Sigmoid colon (tissue), 7 donors: Measurements from ENCODE around the gene CHRNA1. TPM values are rescaled to one million over a fixed set of nuclear protein-coding genes. Genes with fewer than 3 reads are reported as not detected.

Experiments
- DNase-seq: peaks from one replicate; pipeline ENCODE4 v3.0.0-alpha.2; 2019
- H3K27ac ChIP-seq, 4 donors: fragments of 200-600 bp; sonication (generic); one replicate each; pipeline ENCODE4 v1.5.1; 2016 to 2019; ENCODE audit warnings: mild to moderate bottlenecking in 1 of 4
- H3K27me3 ChIP-seq, 3 donors: fragments of 200-600 bp; sonication (generic); one replicate each; pipeline ENCODE4 v1.5.1; 2019; ENCODE audit warnings: mild to moderate bottlenecking in 1 of 3
- H3K36me3 ChIP-seq, 4 donors: fragments of 200-600 bp; sonication (generic); one replicate each; pipeline ENCODE4 v1.5.1; 2016 to 2019
- H3K4me1 ChIP-seq, 4 donors: fragments of 200-600 bp; sonication (generic); one replicate each; pipeline ENCODE4 v1.5.1; 2017 to 2019
- H3K4me3 ChIP-seq, 4 donors: fragments of 200-600 bp; sonication (generic); one replicate each; pipeline ENCODE4 v1.5.1; 2017 to 2019; ENCODE audit warnings: mild to moderate bottlenecking in 2 of 4, moderate library complexity in 1 of 4
- H3K9me3 ChIP-seq, 4 donors: fragments of 200-600 bp in 3 of 4; sonication (generic) in 3 of 4; one replicate each; pipeline versions ENCODE4 v1.5.1 to v1.6.1; 2013 to 2019
- EP300 ChIP-seq, 4 donors: sonication (generic); formaldehyde crosslinking; IDR thresholded peaks; one replicate each; pipeline ENCODE4 v1.6.1; 2017; ENCODE audit warnings: antibody characterized with exemption in 4 of 4
- POLR2A ChIP-seq, 2 donors: fragments of 450-650 bp; IDR thresholded peaks; one replicate each; pipeline ENCODE4 v1.6.1; 2016; ENCODE audit warnings: antibody characterized with exemption in 2 of 2, mild to moderate bottlenecking in 2 of 2, moderate library complexity in 2 of 2
- POLR2AphosphoS5 ChIP-seq, 4 donors: sonication (generic); formaldehyde crosslinking; IDR thresholded peaks; one replicate each; pipeline ENCODE4 v1.6.1; 2017; ENCODE audit warnings: antibody characterized with exemption in 4 of 4
- WGBS, 2 donors: extraction: QIAGEN DNeasy Blood & Tissue Kit; methylation state at CpG; one replicate each; pipeline ENCODE4 v1.1.7; 2013; 5-methylcytosine and 5-hydroxymethylcytosine counted together
- intact Hi-C: fragments of 100-400 bp; cut with DNase I; formaldehyde crosslinking; loops from one replicate; pipeline ENCODE4 v1.15.1; 2023
- polyA plus RNA-seq, 3 donors: library from polyadenylated mRNA; stranded (reverse); fragments of 200-250 nt; gene quantifications; one replicate each; pipeline ENCODE4 v1.2.3, GENCODE V29; 2013
- total RNA-seq, 4 donors: library from RNA; depleted of rRNA; stranded (reverse); fragments of >200 nt; gene quantifications; one replicate each; pipeline ENCODE4 v1.1.0, GENCODE V29; 2016
- TF ChIP-seq, protein P1 (sequence below), 4 experiments: fragments of 450-650 bp in 3 of 4; fragments of 200-600 bp in 1 of 4; IDR thresholded peaks; one replicate each; pipeline ENCODE4 v1.5.1; 2016 to 2019; ENCODE audit warnings: antibody characterized with exemption in 4 of 4, mild to moderate bottlenecking in 3 of 4, moderate library complexity in 2 of 4
- donor health status: healthy with polysubstance abuse.
- donor health status: Bipolar disorder and iron deficiency.
- donor health status: healthy.

Gene CHRNA1
- total and polyA plus RNA-seq, 7 donors, result 0.32 to 2.1 (median 1.2) TPM; not detected in 4

DNA sequence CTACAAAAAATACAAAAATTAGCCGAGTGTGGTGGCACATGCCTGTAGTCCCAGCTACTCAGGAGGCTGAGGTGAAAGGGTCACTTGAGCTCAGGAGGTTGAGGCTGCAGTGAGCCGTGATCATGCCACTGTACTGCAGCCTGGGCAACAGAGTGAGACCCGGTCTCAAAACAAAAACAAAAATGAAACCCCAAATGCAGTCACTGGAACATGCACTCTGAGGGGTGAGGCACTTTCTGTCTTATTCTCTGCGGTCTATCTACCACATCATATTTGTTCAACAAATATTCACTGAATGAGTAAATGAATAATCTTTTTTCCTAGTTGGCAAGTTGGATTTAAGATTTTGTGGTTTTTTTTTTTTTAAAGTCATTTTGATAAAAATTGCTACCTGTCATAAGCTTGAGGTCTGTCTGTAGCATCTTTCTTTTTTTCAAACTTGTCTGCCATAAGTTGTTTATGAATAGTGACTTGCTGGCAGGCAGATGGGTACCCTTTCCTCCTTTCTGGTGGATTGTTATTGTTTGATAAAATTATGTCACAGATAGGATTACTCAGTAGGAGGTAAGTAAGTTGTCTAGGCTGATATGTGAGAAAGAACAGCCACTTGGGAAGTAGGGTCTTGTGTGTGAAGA is 11.8 kb downstream of the CHRNA1 start:
- no peak for DNase-seq
- intact Hi-C loops, result no loop called here
- TF ChIP-seq POLR2AphosphoS5 (IDR thresholded peaks at IDR 0.05) (no peak), EP300 (IDR thresholded peaks at IDR 0.05) (no peak), POLR2A (IDR thresholded peaks at IDR 0.05) (no peak)
- TF ChIP-seq, protein P1, sequence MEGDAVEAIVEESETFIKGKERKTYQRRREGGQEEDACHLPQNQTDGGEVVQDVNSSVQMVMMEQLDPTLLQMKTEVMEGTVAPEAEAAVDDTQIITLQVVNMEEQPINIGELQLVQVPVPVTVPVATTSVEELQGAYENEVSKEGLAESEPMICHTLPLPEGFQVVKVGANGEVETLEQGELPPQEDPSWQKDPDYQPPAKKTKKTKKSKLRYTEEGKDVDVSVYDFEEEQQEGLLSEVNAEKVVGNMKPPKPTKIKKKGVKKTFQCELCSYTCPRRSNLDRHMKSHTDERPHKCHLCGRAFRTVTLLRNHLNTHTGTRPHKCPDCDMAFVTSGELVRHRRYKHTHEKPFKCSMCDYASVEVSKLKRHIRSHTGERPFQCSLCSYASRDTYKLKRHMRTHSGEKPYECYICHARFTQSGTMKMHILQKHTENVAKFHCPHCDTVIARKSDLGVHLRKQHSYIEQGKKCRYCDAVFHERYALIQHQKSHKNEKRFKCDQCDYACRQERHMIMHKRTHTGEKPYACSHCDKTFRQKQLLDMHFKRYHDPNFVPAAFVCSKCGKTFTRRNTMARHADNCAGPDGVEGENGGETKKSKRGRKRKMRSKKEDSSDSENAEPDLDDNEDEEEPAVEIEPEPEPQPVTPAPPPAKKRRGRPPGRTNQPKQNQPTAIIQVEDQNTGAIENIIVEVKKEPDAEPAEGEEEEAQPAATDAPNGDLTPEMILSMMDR (IDR thresholded peaks at IDR 0.05), result no peak

DNA sequence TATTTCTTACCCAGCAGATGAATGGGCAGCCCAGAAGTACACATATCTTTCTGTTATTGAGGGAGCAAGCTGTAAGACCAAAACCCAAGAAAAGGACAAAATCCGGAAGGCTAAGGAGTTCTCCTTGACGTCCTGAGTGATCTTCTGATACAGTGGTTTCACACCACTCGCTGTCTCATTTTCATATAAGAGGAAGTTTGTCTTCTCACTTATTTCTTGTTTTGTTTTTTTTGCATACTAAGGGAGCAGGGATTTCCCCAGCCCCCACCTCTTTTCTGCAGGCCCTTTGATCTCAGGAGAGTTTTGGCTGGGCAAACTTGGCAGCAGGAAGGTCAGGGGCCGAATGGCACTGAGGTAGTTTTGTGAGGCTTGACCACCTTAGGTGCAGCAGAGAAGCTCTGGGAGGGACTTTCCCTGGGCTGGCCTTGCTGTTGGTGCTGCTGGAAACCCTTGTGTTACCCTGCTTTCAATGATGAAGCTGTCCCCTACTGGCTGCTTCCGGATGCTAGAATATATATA is 13.3 kb downstream of the CHRNA1 start:
- no peak overlapping the region for H3K4me3 ChIP-seq
- no peaks in the 10 kb centered on the region for H3K9me3 ChIP-seq
- no peaks in the 10 kb centered on the region for H3K4me1 ChIP-seq
- H3K36me3 ChIP-seq, result no peaks in the 10 kb centered on the region
- intact Hi-C loops, result no loop called here
- H3K27me3 ChIP-seq, result no peaks in the 10 kb centered on the region
- no peak for DNase-seq
- TF ChIP-seq, protein P1 (IDR thresholded peaks at IDR 0.05), result no peak
- no peak for TF ChIP-seq EP300 (IDR thresholded peaks at IDR 0.05)
- TF ChIP-seq POLR2A (IDR thresholded peaks at IDR 0.05), result no peak
- TF ChIP-seq POLR2AphosphoS5 (IDR thresholded peaks at IDR 0.05), result no peak
- H3K27ac ChIP-seq, result no peak overlapping the region
- 57 to 79% methylated on average over 5 of the region's 5 CpGs for WGBS, 2 donors

More for the DNA sequence above, 11.8 kb downstream of the CHRNA1 start:
- no peak overlapping the region for H3K27ac ChIP-seq
- WGBS, 2 donors, result 72 to 81% methylated on average over 4 of the region's 4 CpGs
- H3K9me3 ChIP-seq, result no peaks in the 10 kb centered on the region
- no peaks in the 10 kb centered on the region for H3K4me1 ChIP-seq
- no peaks in the 10 kb centered on the region for H3K27me3 ChIP-seq
- H3K4me3 ChIP-seq, result no peak overlapping the region
- no peaks in the 10 kb centered on the region for H3K36me3 ChIP-seq

DNA sequence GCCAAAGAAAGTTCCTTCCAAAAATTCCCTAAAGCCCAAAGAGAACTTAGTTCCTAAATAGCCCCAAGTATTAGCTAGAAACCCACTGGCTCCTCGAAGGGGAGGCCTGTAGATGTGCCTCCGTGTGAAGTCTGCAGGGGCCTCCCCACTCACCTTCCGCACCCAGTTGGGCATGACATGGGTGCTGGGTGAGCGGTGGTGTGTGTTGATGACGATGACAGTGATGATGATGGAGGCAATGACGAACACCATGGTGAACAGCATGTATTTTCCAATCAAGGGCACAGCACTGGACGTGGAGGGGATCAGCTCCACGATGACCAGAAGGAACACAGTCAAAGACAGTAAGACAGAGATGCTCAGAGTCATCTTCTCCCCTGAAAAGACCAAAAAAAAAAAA is 14.5 kb downstream of the CHRNA1 start:
- no peaks in the 10 kb centered on the region for H3K9me3 ChIP-seq
- DNase-seq, result no peak
- H3K36me3 ChIP-seq, result no peaks in the 10 kb centered on the region
- no peaks in the 10 kb centered on the region for H3K27me3 ChIP-seq
- no peaks in the 10 kb centered on the region for H3K4me1 ChIP-seq
- H3K4me3 ChIP-seq, result no peak overlapping the region
- TF ChIP-seq EP300 (IDR thresholded peaks at IDR 0.05) (no peak), POLR2A (IDR thresholded peaks at IDR 0.05) (no peak), POLR2AphosphoS5 (IDR thresholded peaks at IDR 0.05) (no peak)
- TF ChIP-seq, protein P1 (IDR thresholded peaks at IDR 0.05), result no peak
- intact Hi-C loops, result no loop called here
- no peak overlapping the region for H3K27ac ChIP-seq
- 87 to 88% methylated on average over 8 of the region's 8 CpGs for WGBS, 2 donors

DNA sequence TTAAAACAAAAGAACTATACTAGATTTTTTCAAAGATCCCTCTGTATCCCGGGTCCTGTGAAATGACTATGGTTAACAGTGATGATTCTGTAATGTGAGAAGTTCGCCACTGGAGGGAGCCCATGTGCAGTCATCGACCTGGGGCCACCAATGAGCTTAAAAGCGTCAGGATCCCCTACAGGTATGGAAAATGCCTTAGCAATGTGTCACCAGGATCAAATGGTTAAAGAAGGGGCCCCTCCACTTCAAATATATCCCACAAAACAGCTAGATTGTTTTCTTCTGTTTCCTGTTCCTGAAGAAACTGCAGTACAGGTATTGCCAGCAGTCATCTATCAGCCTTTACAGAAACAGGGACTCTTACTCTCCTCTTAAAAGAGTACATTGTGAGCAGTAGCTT is 15.3 kb downstream of the CHRNA1 start:
- TF ChIP-seq POLR2A (IDR thresholded peaks at IDR 0.05), result no peak
- TF ChIP-seq POLR2AphosphoS5 (IDR thresholded peaks at IDR 0.05), result no peak
- no peak for TF ChIP-seq EP300 (IDR thresholded peaks at IDR 0.05)
- TF ChIP-seq, protein P1 (IDR thresholded peaks at IDR 0.05), result peak in 3 of 4 experiments; percentile 50 to 83 (median 68)
- H3K36me3 ChIP-seq, result no peaks in the 10 kb centered on the region
- no peak overlapping the region for H3K27ac ChIP-seq
- no peaks in the 10 kb centered on the region for H3K4me1 ChIP-seq
- intact Hi-C loops, result no loop called here
- no peak overlapping the region for H3K4me3 ChIP-seq
- WGBS, 2 donors, result 1 to 2% methylated on average over 4 of the region's 4 CpGs
- no peak for DNase-seq
- H3K27me3 ChIP-seq, result no peaks in the 10 kb centered on the region
- no peaks in the 10 kb centered on the region for H3K9me3 ChIP-seq
